ENCODE measurements around the gene PFN3.

PFN3 gene

DNA sequence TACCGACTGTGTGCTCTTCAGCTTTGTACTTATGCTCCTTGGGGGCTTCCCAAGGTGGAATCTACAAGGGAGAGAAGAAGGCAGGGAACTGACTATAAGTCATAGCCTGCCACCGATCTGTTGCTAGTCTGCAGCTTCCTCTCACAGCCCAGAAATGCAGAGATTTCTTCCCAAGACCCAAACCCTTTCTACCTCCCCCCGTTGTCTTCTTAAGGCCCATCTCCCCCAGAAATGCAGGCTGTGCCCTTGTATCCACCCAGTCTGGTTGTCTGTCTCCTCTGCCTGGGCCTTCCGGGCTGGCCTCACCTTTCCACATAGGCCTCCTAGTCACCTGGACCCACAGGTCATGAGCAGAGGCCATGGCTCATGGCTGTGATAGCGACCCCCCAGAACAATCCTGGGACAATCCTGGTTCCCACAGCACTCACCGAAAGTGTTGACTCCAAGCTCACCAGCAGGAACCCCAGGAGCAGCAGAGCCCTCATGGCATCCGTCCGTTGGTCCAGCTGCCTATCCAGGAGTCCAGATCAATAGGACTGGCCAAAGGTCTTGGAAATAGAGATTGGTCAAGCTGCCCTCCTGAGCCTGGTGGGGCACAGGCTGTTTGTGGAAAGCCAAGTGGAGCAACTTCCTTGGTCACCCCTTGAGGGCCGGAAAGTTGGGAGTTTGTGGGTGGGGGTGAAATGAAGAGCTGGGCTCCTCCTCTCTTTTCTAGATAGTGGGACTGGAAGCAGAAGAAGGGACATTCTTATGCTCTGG is 8.8 kb upstream of the PFN3 start, which contains the start of gene F12:
TSS of gene F12 (minus strand) at position 522 of the 759 bp plus-strand sequence. CDS start at position 485, 37 bp downstream.
- no peaks in the 10 kb centered on the region for H3K27me3 ChIP-seq (ENCODE audit: insufficient read depth, low read depth)
- no peaks in the 10 kb centered on the region for H3K79me2 ChIP-seq (ENCODE audit: insufficient read depth, low read depth)
- no peak within 1 kb of the TSS for H2AFZ ChIP-seq (ENCODE audit: low read depth)
- no peak within 1 kb of the TSS for H3K4me3 ChIP-seq (IDR thresholded peaks at IDR 0.05; ENCODE audit: insufficient read depth, low read depth, low read length)
- peaks cover 40% of the 10 kb centered on the region for H3K4me1 ChIP-seq (ENCODE audit: low read depth, poor library complexity, severe bottlenecking)
- H4K20me1 ChIP-seq (ENCODE audit: insufficient read depth), result no peaks in the 10 kb centered on the region
- no peaks in the 10 kb centered on the region for H3K36me3 ChIP-seq (ENCODE audit: insufficient read depth)
- no peak within 1 kb of the TSS for H3K27ac ChIP-seq
- no peak within 1 kb of the TSS for H3K9ac ChIP-seq
- TF ChIP-seq, protein P1, sequence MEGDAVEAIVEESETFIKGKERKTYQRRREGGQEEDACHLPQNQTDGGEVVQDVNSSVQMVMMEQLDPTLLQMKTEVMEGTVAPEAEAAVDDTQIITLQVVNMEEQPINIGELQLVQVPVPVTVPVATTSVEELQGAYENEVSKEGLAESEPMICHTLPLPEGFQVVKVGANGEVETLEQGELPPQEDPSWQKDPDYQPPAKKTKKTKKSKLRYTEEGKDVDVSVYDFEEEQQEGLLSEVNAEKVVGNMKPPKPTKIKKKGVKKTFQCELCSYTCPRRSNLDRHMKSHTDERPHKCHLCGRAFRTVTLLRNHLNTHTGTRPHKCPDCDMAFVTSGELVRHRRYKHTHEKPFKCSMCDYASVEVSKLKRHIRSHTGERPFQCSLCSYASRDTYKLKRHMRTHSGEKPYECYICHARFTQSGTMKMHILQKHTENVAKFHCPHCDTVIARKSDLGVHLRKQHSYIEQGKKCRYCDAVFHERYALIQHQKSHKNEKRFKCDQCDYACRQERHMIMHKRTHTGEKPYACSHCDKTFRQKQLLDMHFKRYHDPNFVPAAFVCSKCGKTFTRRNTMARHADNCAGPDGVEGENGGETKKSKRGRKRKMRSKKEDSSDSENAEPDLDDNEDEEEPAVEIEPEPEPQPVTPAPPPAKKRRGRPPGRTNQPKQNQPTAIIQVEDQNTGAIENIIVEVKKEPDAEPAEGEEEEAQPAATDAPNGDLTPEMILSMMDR (conservative IDR thresholded peaks at IDR 0.05; ENCODE audit: low read depth, low read length), result no peak
- H3K4me2 ChIP-seq, result no peak within 1 kb of the TSS

- no peak overlapping the region for H3K9ac ChIP-seq
- TF ChIP-seq, protein P1 (conservative IDR thresholded peaks at IDR 0.05; ENCODE audit: low read depth, low read length), result no peak
- no peak overlapping the region for H2AFZ ChIP-seq (ENCODE audit: low read depth)
- H3K36me3 ChIP-seq (ENCODE audit: insufficient read depth), result no peaks in the 10 kb centered on the region
- no peaks in the 10 kb centered on the region for H4K20me1 ChIP-seq (ENCODE audit: insufficient read depth)
- H3K4me2 ChIP-seq, result no peak overlapping the region
- H3K79me2 ChIP-seq (ENCODE audit: insufficient read depth, low read depth), result no peaks in the 10 kb centered on the region
- H3K4me3 ChIP-seq (IDR thresholded peaks at IDR 0.05; ENCODE audit: insufficient read depth, low read depth, low read length), result no peak overlapping the region
- no peaks in the 10 kb centered on the region for H3K27me3 ChIP-seq (ENCODE audit: insufficient read depth, low read depth)
- peaks cover 13% of the 10 kb centered on the region for H3K4me1 ChIP-seq (ENCODE audit: low read depth, poor library complexity, severe bottlenecking)
- no peak overlapping the region for H3K27ac ChIP-seq
Observed at GRCh38 chr5:177405805-177406204, 5.3 kb upstream of the PFN3 start.

GRCh38 chr5:177405312-177405711 is 4.9 kb upstream of the PFN3 start:
- H3K79me2 ChIP-seq (ENCODE audit: insufficient read depth, low read depth), result no peaks in the 10 kb centered on the region
- H3K9ac ChIP-seq, result no peak overlapping the region
- no peaks in the 10 kb centered on the region for H3K36me3 ChIP-seq (ENCODE audit: insufficient read depth)
- no peak overlapping the region for H2AFZ ChIP-seq (ENCODE audit: low read depth)
- peaks cover 9% of the 10 kb centered on the region for H3K4me1 ChIP-seq (ENCODE audit: low read depth, poor library complexity, severe bottlenecking)
- H3K27me3 ChIP-seq (ENCODE audit: insufficient read depth, low read depth), result no peaks in the 10 kb centered on the region
- H3K4me2 ChIP-seq, result peak overlapping the region; percentile 91; the same call in 1 of the 2 replicates
- H3K4me3 ChIP-seq (IDR thresholded peaks at IDR 0.05; ENCODE audit: insufficient read depth, low read depth, low read length), result no peak overlapping the region
- H4K20me1 ChIP-seq (ENCODE audit: insufficient read depth), result no peaks in the 10 kb centered on the region
- H3K27ac ChIP-seq, result no peak overlapping the region
- TF ChIP-seq, protein P1 (conservative IDR thresholded peaks at IDR 0.05; ENCODE audit: low read depth, low read length), result no peak

DNA sequence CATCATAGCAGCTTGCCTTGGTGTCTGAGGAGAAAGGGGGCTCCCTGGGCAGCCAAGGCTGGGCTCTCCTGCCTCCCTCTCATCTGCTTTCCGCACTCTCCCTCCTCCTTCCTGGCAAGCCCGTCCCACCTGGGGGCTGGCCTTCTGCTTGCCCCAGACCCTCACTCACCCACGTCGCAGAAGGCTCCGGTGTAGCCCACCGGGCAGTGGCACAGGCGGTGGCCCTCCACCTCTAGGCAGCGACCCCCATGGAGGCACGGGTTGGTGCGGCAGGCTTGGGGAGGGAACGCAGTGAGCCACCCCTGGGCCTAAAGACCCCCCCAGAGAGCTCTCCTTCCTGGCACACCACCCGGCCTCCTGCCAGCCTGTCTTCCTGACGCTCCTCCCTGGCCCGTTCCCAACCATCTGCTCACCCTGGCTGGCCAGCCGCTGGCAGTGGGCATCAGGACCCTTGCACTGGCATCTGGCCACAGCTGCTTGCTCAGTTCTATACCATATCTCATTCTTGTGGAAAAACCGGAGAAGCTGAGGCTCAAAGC is 4.2 kb upstream of the PFN3 start:
- Histone ChIP-seq H3K27me3 (ENCODE audit: insufficient read depth, low read depth) (no peaks in the 10 kb centered on the region), H3K36me3 (ENCODE audit: insufficient read depth) (no peaks in the 10 kb centered on the region), H3K4me2 (peak overlapping the region; percentile 91), H4K20me1 (ENCODE audit: insufficient read depth) (no peaks in the 10 kb centered on the region), H3K4me1 (ENCODE audit: low read depth, poor library complexity, severe bottlenecking) (peaks cover 9% of the 10 kb centered on the region), H3K79me2 (ENCODE audit: insufficient read depth, low read depth) (no peaks in the 10 kb centered on the region), H2AFZ (ENCODE audit: low read depth) (peak overlapping the region; percentile 78; the same call in 1 of the 2 replicates), H3K27ac (peak overlapping the region; percentile 52; the same call in 1 of the 2 replicates), H3K4me3 (IDR thresholded peaks at IDR 0.05; ENCODE audit: insufficient read depth, low read depth, low read length) (no peak overlapping the region), H3K9ac (peak overlapping the region; percentile 62; the same call in 1 of the 2 replicates)
- TF ChIP-seq, protein P1 (conservative IDR thresholded peaks at IDR 0.05; ENCODE audit: low read depth, low read length), result no peak
